Activated CD8-positive, alpha-beta memory T cell treated with anti-CD3 and anti-CD28 coated beads, Interleukin-2, amount 50 U/mL, for 1 hour (primary cell): ENCODE measurements around the gene PCDHB5.
"Not testable (repeated sequence)": the region's sequence is repeated elsewhere in the genome, so short reads cannot be mapped to it uniquely, and the experiment has no call there.

Source experiments
- DNase-seq: peaks from one replicate; pipeline ENCODE4 v3.0.0-alpha.2; 2020; ENCODE audit errors: extremely low read depth

PCDHB5 gene

GRCh38 chr5:141152096-141152495, 17.1 kb downstream of the PCDHB5 start:
- DNase-seq, result not testable (repeated sequence)

GRCh38 chr5:141155540-141156374, 20.8 kb downstream of the PCDHB5 start:
- no peak for DNase-seq

GRCh38 chr5:141157356-141157755, 22.4 kb downstream of the PCDHB5 start:
- DNase-seq, result not testable (repeated sequence)

- DNase-seq, result not testable (repeated sequence)
These were observed 22.9 kb downstream of the PCDHB5 start for GRCh38 chr5:141157901-141158300.

GRCh38 chr5:141172381-141173204, 37.6 kb downstream of the PCDHB5 start, which contains the start of gene PCDHB7:
Gene PCDHB7 (plus strand): TSS chr5:141172644. CDS start chr5:141172836, 192 bp downstream.
- no peak for DNase-seq

GRCh38 chr5:141174291-141175104, 39.5 kb downstream of the PCDHB5 start:
- DNase-seq, result not testable (repeated sequence)

- DNase-seq, result no peak
These were observed 40.9 kb downstream of the PCDHB5 start for GRCh38 chr5:141175933-141176332.

- DNase-seq, result not testable (repeated sequence)
These were observed 42.7 kb downstream of the PCDHB5 start, which contains the start of gene PCDHB8 for GRCh38 chr5:141177577-141178191. Gene PCDHB8 (plus strand): TSS chr5:141177790. CDS start chr5:141178035, 245 bp downstream.

GRCh38 chr5:141179371-141179770, 44.4 kb downstream of the PCDHB5 start:
- not testable (repeated sequence) for DNase-seq

GRCh38 chr5:141179876-141180275, 44.9 kb downstream of the PCDHB5 start:
- not testable (repeated sequence) for DNase-seq

GRCh38 chr5:141180313-141180712, 45.3 kb downstream of the PCDHB5 start:
- no peak for DNase-seq

GRCh38 chr5:141182248-141182647, 47.2 kb downstream of the PCDHB5 start, which contains the start of gene PCDHB16:
Gene PCDHB16 (plus strand): TSS chr5:141182387. CDS start chr5:141182560, 173 bp downstream.
- DNase-seq, result no peak

- not testable (repeated sequence) for DNase-seq
These were observed 49.3 kb downstream of the PCDHB5 start for GRCh38 chr5:141184117-141184855.

GRCh38 chr5:141186897-141187512, 52.0 kb downstream of the PCDHB5 start, which contains the start of gene PCDHB9:
Gene PCDHB9 (plus strand): TSS chr5:141187161. CDS start chr5:141187319, 158 bp downstream.
- no peak for DNase-seq
